Dendritic cell treated with granulocyte-macrophage colony-stimulating factor and Interleukin-4, amounts not matched to agents 40 ng/mL and 50 ng/mL, for 4 days (primary cell): Measurements from ENCODE around the gene MED13.

Source experiments
- H3K27ac Mint-ChIP-seq: one replicate; pipeline ENCODE4 v1.8.0; 2022; ENCODE audit warnings: mild to moderate bottlenecking, mixed read lengths
- H3K27me3 Mint-ChIP-seq: one replicate; pipeline ENCODE4 v1.8.0; 2022; ENCODE audit warnings: mild to moderate bottlenecking, mixed read lengths
- H3K36me3 Mint-ChIP-seq: one replicate; pipeline ENCODE4 v1.8.0; 2022; ENCODE audit warnings: low read depth, mixed read lengths
- H3K4me1 Mint-ChIP-seq: one replicate; pipeline ENCODE4 v1.8.0; 2022; ENCODE audit warnings: low read depth, mixed read lengths
- H3K4me3 Mint-ChIP-seq: one replicate; pipeline ENCODE4 v1.8.0; 2022; ENCODE audit warnings: mild to moderate bottlenecking, moderate library complexity, mixed read lengths
- H3K9me3 Mint-ChIP-seq: one replicate; pipeline ENCODE4 v1.8.0; 2022; ENCODE audit warnings: mixed read lengths
- intact Hi-C: fragments of 100-400 bp; cut with micrococcal nuclease; formaldehyde crosslinking; loops from one replicate; pipeline ENCODE4 v1.15.0; 2022

The MED13 gene

DNA sequence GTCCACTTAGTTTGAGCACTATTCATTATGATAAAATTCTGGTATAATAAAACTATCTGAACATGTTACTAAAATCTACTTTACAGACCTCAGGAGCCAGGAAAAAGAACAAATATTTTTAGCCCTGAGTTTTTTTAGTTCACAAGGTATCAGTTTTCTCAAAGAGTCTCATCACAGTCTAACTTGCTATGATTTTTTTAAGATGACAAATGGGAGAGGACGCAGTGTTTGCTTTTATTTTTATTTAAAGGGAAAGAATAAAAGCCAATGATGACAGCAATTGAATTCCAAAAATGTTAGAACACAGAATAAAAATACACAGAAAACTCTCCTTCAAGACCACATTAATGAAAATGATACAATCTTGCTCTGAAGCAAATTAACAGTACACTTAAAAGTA is 7.4 kb downstream of the MED13 start:
- Mint-ChIP-seq H3K4me3 (no peak overlapping the region), H3K27me3 (no peaks in the 10 kb centered on the region), H3K4me1 (peaks cover 21% of the 10 kb centered on the region), H3K9me3 (no peaks in the 10 kb centered on the region), H3K27ac (peak overlapping the region; percentile 25), H3K36me3 (peaks cover 61% of the 10 kb centered on the region)
- intact Hi-C loops = loop anchor here (10.0 kb wide), 1 partner anchor 53 kb away; no protein-coding TSS in a partner anchor

DNA sequence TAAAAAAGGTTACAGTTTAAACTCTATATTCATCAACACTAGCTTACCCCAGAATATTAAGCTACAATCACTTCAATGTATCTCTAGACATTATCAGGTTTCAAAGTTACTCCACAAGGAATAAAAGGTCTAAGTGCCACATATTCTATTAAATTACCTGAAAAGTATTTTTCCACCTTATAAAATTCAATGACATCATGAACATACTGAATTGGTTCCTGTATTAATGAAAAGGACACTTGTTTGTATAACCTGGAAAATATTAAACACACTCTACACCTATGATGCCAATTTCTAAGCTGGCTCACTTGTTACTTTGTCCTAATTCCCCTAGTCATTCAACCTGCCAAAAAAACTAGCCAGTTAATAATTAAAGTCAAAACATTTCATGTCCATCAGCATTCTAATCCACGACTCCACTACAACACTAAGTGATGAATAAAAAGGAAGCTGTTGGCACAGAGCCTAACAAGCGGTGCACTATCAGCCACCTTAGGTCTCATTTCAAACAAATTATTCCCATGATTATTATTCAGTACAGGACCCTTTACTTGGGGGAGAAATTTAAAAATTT is 12.2 kb downstream of the MED13 start:
- intact Hi-C loops = loop anchor here (10.0 kb wide), 1 partner anchor 48 kb away; no protein-coding TSS in a partner anchor
- Mint-ChIP-seq H3K4me1 (peaks cover 8% of the 10 kb centered on the region), H3K4me3 (no peak overlapping the region), H3K9me3 (no peaks in the 10 kb centered on the region), H3K36me3 (peaks cover 72% of the 10 kb centered on the region), H3K27ac (no peak overlapping the region), H3K27me3 (no peaks in the 10 kb centered on the region)

DNA sequence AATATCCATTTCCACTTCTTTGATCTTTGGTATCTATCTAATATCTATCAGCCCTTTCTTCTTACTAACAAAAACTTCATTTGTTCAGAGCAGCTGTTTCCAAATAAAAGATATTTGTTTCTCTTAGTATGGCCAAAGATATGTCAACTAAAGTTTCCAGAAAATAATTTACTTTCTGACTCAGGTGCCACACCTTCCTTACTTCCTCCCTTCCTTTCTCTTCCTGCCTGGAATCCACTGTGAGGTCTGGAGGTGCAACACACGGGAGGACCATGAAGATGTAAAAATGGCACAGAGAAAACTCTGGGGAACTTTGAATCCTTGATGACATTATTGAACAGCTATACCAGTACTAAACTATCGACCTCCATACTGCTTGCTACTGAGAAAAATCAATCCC is 14.0 kb downstream of the MED13 start:
- no peak overlapping the region for H3K4me3 Mint-ChIP-seq
- intact Hi-C loops = loop anchor here (10.0 kb wide), 1 partner anchor 46 kb away; no protein-coding TSS in a partner anchor
- peaks cover 78% of the 10 kb centered on the region for H3K36me3 Mint-ChIP-seq
- no peaks in the 10 kb centered on the region for H3K9me3 Mint-ChIP-seq
- no peaks in the 10 kb centered on the region for H3K27me3 Mint-ChIP-seq
- H3K27ac Mint-ChIP-seq = no peak overlapping the region
- peaks cover 6% of the 10 kb centered on the region for H3K4me1 Mint-ChIP-seq

DNA sequence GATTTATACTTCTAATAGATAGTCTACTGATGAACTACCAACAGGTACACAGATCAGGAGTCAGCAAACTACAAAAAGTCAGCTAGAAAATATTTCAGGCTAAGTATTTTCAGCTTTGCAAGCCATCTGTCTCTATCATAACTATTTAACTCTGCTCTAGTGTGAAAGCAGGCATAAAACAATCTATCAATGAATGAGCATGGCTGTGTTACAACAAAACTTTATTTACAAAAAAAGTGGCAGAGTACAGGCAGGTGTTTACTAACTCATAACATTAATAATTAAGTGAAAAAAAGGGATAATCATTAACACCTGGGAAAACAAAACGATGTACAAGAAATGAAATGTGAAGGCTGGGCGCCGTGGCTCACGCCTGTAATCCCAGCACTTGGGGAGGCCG is 15.8 kb downstream of the MED13 start:
- peaks cover 6% of the 10 kb centered on the region for H3K4me1 Mint-ChIP-seq

DNA sequence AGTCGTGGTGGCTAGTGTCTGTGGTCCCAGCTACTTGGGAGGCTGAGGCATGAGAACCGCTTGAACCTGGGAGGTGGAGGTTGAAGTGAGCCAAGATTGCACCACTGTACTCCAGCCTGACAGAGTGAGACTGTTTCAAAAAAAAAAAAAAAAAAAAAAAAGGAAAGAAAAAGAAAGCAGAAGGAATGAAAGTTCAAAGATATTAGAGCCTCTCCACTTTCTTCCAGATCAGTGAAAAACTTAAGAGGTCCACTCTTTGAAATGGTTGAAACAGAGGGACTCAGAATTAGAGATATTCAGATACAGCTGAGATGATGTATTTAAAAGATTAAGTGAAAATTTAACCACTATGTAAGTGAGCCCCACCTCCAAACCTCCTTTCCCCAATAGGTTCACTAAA is 16.8 kb downstream of the MED13 start:
- H3K27ac Mint-ChIP-seq = no peak overlapping the region
- peaks cover 94% of the 10 kb centered on the region for H3K36me3 Mint-ChIP-seq
- intact Hi-C loops = no loop called here
- no peaks in the 10 kb centered on the region for H3K9me3 Mint-ChIP-seq
- no peak overlapping the region for H3K4me3 Mint-ChIP-seq
- H3K27me3 Mint-ChIP-seq = no peaks in the 10 kb centered on the region
- peaks cover 6% of the 10 kb centered on the region for H3K4me1 Mint-ChIP-seq

More for the DNA sequence above, 15.8 kb downstream of the MED13 start:
- intact Hi-C loops = no loop called here
- Mint-ChIP-seq H3K4me3 (no peak overlapping the region), H3K36me3 (peaks cover 92% of the 10 kb centered on the region), H3K27ac (no peak overlapping the region), H3K9me3 (no peaks in the 10 kb centered on the region), H3K27me3 (no peaks in the 10 kb centered on the region)

DNA sequence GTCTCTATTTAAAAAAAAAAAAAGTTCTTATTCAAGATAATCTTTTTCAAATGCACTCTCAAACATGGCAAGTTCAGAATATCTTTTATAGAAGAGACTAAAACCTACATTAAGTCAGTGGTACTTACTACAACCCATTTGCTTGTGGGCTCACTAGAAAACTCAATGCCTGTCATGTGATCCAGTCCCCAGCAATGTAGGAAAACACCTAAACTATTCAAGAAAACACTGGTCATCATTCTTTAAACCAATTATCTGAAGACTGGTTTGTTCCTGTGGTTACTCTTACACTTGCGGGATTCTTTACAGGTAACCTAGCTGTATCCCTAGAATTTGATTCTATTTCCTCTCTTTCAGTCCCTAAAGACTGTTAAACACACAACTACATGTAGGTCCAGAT is 19.6 kb downstream of the MED13 start:
- Mint-ChIP-seq H3K4me3 (no peak overlapping the region), H3K9me3 (no peaks in the 10 kb centered on the region), H3K27ac (no peak overlapping the region), H3K27me3 (no peaks in the 10 kb centered on the region), H3K4me1 (peaks cover 6% of the 10 kb centered on the region), H3K36me3 (peaks cover 91% of the 10 kb centered on the region)
- intact Hi-C loops = no loop called here

DNA sequence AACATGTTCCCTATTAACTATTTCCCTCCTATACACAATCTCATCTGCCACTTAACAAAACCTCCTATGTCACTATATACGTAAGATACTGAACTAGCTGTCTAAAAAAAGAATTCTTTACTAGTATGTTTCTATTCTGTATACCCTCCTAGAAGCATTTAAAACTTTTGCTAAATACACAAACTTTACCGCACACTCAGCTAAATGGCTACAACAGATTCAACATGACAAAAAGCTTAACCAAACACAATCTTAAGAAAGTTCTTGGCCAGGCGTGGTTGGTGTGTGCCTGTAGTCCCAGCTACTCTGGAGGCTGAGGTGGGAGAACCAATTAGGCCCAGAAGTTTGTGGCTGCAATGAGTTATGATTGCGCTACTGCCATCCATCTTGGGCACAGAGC is 20.0 kb downstream of the MED13 start:
- H3K4me1 Mint-ChIP-seq = peaks cover 6% of the 10 kb centered on the region

DNA sequence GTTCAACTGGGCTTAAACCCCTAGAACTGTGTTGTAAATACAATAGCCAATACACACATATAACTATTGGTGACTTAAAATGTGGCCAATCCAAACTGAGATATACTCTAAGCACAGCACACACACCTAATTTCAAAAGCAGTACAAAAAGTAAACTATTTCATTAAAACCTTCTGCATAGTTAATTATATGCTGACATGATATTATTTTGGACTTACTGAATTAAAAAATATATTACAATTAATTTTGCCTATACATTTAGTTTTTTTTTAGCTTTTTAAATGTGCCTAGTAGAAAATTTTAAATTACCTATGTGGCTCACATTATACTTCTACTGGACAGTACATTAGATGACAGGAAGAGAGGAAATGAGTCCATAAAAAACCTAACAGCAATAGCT is 21.5 kb downstream of the MED13 start:
- Mint-ChIP-seq H3K36me3 (peaks cover 91% of the 10 kb centered on the region), H3K27ac (no peak overlapping the region)
- intact Hi-C loops = no loop called here

More for the DNA sequence above, 20.0 kb downstream of the MED13 start:
- Mint-ChIP-seq H3K36me3 (peaks cover 91% of the 10 kb centered on the region), H3K27me3 (no peaks in the 10 kb centered on the region), H3K4me3 (no peak overlapping the region), H3K27ac (no peak overlapping the region), H3K9me3 (no peaks in the 10 kb centered on the region)
- intact Hi-C loops = no loop called here

DNA sequence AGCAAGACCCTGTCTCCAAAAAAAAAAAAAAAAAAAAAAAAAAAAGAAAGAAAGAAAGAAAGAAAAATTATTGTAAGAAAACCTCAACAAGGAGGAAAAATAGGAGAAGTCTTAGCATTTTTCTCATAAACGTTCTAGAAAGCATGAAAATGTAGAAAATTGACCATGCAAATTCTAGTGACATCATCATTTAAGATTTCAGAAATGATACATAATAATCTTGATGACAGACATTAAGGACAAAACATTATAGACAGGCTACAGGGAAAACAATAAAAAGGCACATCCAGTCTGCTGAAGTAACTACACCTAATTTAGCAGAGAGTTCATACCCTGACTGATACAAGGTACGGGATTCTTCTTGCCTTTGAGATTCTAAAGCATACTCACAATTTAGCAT is 21.9 kb downstream of the MED13 start:
- H3K4me1 Mint-ChIP-seq = no peaks in the 10 kb centered on the region
- H3K36me3 Mint-ChIP-seq = peaks cover 88% of the 10 kb centered on the region
- no peak overlapping the region for H3K4me3 Mint-ChIP-seq
- no peaks in the 10 kb centered on the region for H3K9me3 Mint-ChIP-seq
- H3K27ac Mint-ChIP-seq = no peak overlapping the region
- intact Hi-C loops = no loop called here
- H3K27me3 Mint-ChIP-seq = no peaks in the 10 kb centered on the region

More for the DNA sequence above, 21.5 kb downstream of the MED13 start:
- Mint-ChIP-seq H3K27me3 (no peaks in the 10 kb centered on the region), H3K4me1 (no peaks in the 10 kb centered on the region), H3K9me3 (no peaks in the 10 kb centered on the region), H3K4me3 (no peak overlapping the region)

DNA sequence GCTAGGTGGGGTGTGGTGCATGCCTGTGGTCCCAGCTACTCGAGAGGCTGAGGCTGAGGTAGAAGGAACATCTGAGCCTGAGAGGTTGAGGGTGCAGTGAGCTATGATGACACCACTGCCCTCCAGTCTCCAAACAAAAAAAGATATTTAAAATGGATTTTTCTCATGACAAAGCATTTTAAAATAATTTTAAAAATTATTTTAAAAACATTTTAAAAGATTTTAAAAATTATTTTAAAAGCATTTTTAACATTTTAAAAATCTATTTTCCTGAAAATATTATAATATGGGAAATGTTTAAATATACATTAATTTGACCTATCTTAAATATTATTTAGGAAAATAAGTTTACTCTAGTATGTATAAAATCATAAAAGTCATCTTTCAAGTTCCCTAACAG is 26.8 kb downstream of the MED13 start:
- no peaks in the 10 kb centered on the region for H3K27me3 Mint-ChIP-seq
- H3K4me3 Mint-ChIP-seq = no peak overlapping the region
- H3K9me3 Mint-ChIP-seq = no peaks in the 10 kb centered on the region
- H3K36me3 Mint-ChIP-seq = peaks cover 68% of the 10 kb centered on the region
- intact Hi-C loops = no loop called here
- no peaks in the 10 kb centered on the region for H3K4me1 Mint-ChIP-seq
- H3K27ac Mint-ChIP-seq = no peak overlapping the region

DNA sequence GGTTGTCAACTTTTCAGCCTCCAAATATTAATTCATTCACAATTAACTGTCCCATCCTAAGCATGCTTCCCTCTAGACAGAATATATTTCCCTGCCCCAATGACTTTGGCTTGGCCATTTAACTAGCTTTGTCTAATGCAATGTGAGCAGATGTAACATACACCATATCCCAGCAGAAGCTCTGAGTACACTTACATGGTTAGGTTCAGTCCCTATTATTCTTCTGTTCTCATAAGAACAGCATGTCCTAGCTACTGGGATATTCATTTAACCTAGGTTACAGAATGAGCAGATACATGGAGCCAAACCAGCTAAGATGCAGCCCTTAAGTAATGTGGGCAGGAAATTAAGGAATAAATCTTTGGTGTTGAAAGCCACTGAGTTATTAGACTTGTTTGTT is 31.8 kb downstream of the MED13 start:
- Mint-ChIP-seq H3K9me3 (no peaks in the 10 kb centered on the region), H3K4me3 (no peak overlapping the region), H3K4me1 (no peaks in the 10 kb centered on the region), H3K27ac (no peak overlapping the region), H3K36me3 (peaks cover 73% of the 10 kb centered on the region), H3K27me3 (no peaks in the 10 kb centered on the region)
- intact Hi-C loops = no loop called here

DNA sequence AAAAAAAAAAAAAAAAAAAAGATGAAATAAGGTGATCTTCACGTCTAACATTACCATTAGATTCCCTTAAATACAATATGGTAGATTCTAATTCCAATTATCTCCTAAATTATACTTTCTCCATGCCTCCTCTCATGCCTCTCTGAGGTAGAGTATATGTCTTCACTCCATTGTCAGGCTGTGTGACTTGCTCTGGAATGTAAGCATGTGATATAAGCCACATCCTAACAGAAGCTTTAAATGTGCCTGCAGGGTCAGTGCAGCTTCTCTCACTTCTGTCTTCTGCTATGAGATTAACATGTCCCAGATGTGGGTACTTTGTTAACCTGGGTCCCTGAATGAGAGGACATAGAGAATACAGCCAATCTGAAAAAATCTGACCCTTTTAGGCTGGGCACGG is 32.6 kb downstream of the MED13 start:
- no peak overlapping the region for H3K27ac Mint-ChIP-seq
- peaks cover 81% of the 10 kb centered on the region for H3K36me3 Mint-ChIP-seq
- intact Hi-C loops = no loop called here
- no peaks in the 10 kb centered on the region for H3K4me1 Mint-ChIP-seq
- H3K4me3 Mint-ChIP-seq = no peak overlapping the region
- H3K27me3 Mint-ChIP-seq = no peaks in the 10 kb centered on the region
- no peaks in the 10 kb centered on the region for H3K9me3 Mint-ChIP-seq

DNA sequence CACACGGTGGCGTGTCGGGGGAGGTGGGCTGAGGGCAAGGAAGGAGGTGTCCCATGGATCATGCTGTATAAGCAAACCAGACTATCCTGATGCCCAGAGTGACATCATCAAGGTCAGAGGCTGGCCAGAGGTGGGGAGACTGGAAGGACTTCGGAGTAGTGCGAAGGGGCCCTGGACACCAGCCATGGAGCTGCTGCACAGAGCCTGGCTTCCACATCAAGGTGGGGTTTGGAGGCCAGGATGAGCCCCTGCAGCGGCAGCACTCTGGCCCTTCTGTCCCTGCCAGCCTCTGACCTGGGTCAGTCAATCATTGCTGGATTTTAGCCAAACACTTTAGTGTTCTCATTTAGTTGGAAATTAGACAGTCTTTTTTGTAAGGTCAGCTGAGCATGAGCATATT is 34.8 kb downstream of the MED13 start:
- no peaks in the 10 kb centered on the region for H3K9me3 Mint-ChIP-seq
- H3K36me3 Mint-ChIP-seq = peaks cover 97% of the 10 kb centered on the region
- intact Hi-C loops = no loop called here
- no peaks in the 10 kb centered on the region for H3K4me1 Mint-ChIP-seq
- no peak overlapping the region for H3K27ac Mint-ChIP-seq
- H3K4me3 Mint-ChIP-seq = no peak overlapping the region
- no peaks in the 10 kb centered on the region for H3K27me3 Mint-ChIP-seq

DNA sequence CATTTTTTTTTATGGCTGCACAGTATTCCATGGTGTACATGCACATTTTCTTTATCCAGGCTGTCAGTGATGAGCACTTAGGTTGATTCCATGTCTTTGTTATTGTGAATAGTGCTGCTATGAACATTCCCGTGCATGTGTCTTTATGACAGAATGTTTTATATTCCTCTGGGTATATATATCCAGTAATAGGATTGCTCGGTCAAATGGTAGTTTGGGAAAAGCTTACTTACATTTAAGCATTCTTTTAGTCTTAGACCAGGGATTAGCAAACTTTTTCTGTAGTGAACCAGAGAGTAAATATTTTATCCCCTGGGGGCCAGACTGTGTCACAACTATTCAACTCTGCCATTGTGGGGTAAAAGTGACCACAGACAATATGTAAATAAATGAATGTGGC is 40.2 kb downstream of the MED13 start:
- Mint-ChIP-seq H3K4me3 (no peak overlapping the region), H3K9me3 (no peaks in the 10 kb centered on the region), H3K4me1 (no peaks in the 10 kb centered on the region), H3K27me3 (no peaks in the 10 kb centered on the region), H3K36me3 (peaks cover 93% of the 10 kb centered on the region), H3K27ac (no peak overlapping the region)
- intact Hi-C loops = loop anchor here (5.0 kb wide), 1 partner anchor 53 kb away; no protein-coding TSS in a partner anchor

DNA sequence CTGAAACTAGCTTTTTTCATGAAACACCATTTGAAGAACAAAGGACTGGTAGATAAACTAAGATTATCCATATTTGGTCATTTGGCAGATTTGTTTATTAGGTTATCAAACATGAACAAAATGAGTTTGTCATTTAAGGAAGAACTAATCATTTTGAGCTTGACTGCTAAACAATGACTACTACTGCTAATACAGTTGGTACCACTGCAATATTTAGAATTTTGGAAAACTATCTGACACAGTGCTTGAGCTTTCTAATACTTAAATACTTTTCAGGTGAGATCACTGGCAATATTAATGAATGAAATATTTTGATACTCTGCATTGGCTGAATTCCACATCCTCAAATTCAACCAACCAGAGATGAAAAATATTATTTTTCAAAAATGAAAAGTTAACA is 47.2 kb downstream of the MED13 start:
- intact Hi-C loops = no loop called here
- Mint-ChIP-seq H3K27ac (no peak overlapping the region), H3K9me3 (no peaks in the 10 kb centered on the region), H3K4me1 (no peaks in the 10 kb centered on the region), H3K36me3 (peaks cover 70% of the 10 kb centered on the region), H3K27me3 (no peaks in the 10 kb centered on the region), H3K4me3 (no peak overlapping the region)
